ENCODE results near the gene MAGI1. TPM values are rescaled to one million over a fixed set of nuclear protein-coding genes. Genes with fewer than 3 reads are reported as not detected.

The MAGI1 gene
- total RNA-seq, 1 experiment from 2014 or later = 38.6 TPM

DNA sequence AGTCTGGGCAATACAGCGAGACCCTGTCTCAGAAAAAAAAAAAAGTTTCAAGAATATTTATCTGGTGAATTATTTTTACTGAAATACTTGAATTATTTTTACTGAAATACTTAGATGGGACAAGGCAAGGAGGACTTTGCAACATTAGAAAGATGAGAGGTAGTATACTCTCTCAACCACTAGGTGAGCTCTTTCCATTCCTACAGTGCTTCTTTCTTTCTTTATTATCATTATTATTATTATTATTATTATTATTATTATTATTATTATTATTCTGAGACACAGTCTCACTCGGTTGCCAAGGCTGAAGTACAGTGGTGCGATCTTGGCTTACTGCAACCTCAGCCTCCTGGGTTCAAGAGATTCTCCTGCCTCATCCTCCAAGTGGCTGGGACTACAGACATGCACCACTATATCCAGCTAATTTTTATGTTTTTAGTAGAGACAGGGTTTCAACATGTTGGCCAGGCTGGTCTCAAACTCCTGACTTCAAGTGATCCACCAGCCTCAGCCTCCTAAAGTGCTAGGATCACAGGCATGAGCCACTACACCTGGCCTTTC, 468.8 kb downstream of the MAGI1 start:
- Histone ChIP-seq H3K4me3 (replicated peaks in 1 of 2; ENCODE audit: low read depth in 1 of 2, low read length in 2 of 2) (no peak overlapping the region), H3K27ac (ENCODE audit: low read depth, low read length) (no peak overlapping the region), H3K9me2 (ENCODE audit: insufficient read depth) (no peaks in the 10 kb centered on the region), H3K9me3 (ENCODE audit: control insufficient read depth in 1 of 2, insufficient read depth in 1 of 2, low read depth in 1 of 2, low read length in 2 of 2) (no peaks in the 10 kb centered on the region), H2AFZ (ENCODE audit: low read depth, low read length, poor library complexity, severe bottlenecking) (no peak overlapping the region), H3K9ac (ENCODE audit: low read length) (no peak overlapping the region), H3K27me3 (ENCODE audit: insufficient read depth, low read length) (no peaks in the 10 kb centered on the region), H3K4me2 (ENCODE audit: low read length) (no peak overlapping the region), H3K4me1 (ENCODE audit: control insufficient read depth in 1 of 2, insufficient read depth in 2 of 2, low read length in 2 of 2) (peaks cover 0 to 7% of the 10 kb centered on the region in 2 experiments; a peak in 2 of 4 replicates), H3K79me2 (ENCODE audit: insufficient read depth, low read length) (no peaks in the 10 kb centered on the region), H4K20me1 (ENCODE audit: insufficient read depth) (no peaks in the 10 kb centered on the region), H3K36me3 (ENCODE audit: control insufficient read depth in 1 of 2, insufficient read depth in 2 of 2, low read length in 2 of 2) (no peaks in the 10 kb centered on the region)
- CTCF ChIA-PET = interaction anchor here (0.7 to 1.5 kb wide), 7 partner anchors 9 to 134 kb away, joined by 3 to 5 read pairs (median 3); no protein-coding TSS in a partner anchor
- TF ChIP-seq TCF7L2 (IDR thresholded peaks at IDR 0.05; ENCODE audit: borderline replicate concordance, extremely low read depth, insufficient read depth, insufficient read length) = no peak
- TF ChIP-seq, protein P1, sequence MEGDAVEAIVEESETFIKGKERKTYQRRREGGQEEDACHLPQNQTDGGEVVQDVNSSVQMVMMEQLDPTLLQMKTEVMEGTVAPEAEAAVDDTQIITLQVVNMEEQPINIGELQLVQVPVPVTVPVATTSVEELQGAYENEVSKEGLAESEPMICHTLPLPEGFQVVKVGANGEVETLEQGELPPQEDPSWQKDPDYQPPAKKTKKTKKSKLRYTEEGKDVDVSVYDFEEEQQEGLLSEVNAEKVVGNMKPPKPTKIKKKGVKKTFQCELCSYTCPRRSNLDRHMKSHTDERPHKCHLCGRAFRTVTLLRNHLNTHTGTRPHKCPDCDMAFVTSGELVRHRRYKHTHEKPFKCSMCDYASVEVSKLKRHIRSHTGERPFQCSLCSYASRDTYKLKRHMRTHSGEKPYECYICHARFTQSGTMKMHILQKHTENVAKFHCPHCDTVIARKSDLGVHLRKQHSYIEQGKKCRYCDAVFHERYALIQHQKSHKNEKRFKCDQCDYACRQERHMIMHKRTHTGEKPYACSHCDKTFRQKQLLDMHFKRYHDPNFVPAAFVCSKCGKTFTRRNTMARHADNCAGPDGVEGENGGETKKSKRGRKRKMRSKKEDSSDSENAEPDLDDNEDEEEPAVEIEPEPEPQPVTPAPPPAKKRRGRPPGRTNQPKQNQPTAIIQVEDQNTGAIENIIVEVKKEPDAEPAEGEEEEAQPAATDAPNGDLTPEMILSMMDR (IDR thresholded peaks at IDR 0.05 in 2 of 3, conservative IDR thresholded peaks at IDR 0.05 in 1 of 3; ENCODE audit: borderline replicate concordance in 1 of 3, insufficient read depth in 1 of 3, low read depth in 2 of 3, low read length in 2 of 3) = peak in 1 of 3 experiments; percentile 26; a peak in 3 of 6 replicates
- no TSS peak for BruUV-seq (replicated peaks)
- POLR2A ChIA-PET = no interaction called here
- intact Hi-C loops (cut with micrococcal nuclease) = no loop called here
- DNase-seq (ENCODE audit: low read depth, low spot score) (no peak), ATAC-seq (peak; percentile 49; the same call in 1 of the 2 replicates)
- RAD21 ChIA-PET (ENCODE audit: low non-redundant PET in 1 of 2, low total read pairs in 2 of 2, uncharacterized antibody in 2 of 2, unreplicated experiment in 2 of 2) = no interaction called here

DNA sequence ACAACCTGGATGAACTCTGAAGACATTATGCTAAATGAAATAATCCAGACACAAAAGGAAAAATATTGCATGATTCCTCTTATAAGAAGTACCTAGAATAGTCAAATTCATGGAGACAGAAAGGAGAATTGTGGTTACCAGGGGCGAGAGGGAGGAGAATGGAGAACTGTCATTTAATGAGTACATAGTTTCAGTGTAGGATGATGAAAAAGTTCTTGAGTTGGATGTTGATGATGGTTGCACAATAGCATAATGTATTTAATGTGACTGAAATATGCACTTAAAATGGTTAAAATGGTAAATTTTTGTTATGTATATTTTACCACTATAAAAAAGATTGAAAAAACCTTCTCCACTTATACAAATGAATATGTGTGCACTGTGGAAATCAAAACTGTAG, 469.6 kb downstream of the MAGI1 start:
- H4K20me1 ChIP-seq (ENCODE audit: insufficient read depth) = no peaks in the 10 kb centered on the region
- no peak overlapping the region for H3K4me2 ChIP-seq (ENCODE audit: low read length)
- no peak overlapping the region for H2AFZ ChIP-seq (ENCODE audit: low read depth, low read length, poor library complexity, severe bottlenecking)
- intact Hi-C loops (cut with micrococcal nuclease) = no loop called here
- H3K9me2 ChIP-seq (ENCODE audit: insufficient read depth) = no peaks in the 10 kb centered on the region
- ChIA-PET POLR2A (no interaction called here), RAD21 (ENCODE audit: low non-redundant PET in 1 of 2, low total read pairs in 2 of 2, uncharacterized antibody in 2 of 2, unreplicated experiment in 2 of 2) (no interaction called here), CTCF (no interaction called here)
- no peak overlapping the region for H3K9ac ChIP-seq (ENCODE audit: low read length)
- no peaks in the 10 kb centered on the region for H3K9me3 ChIP-seq (ENCODE audit: control insufficient read depth in 1 of 2, insufficient read depth in 1 of 2, low read depth in 1 of 2, low read length in 2 of 2)
- peaks cover 0 to 7% of the 10 kb centered on the region in 2 experiments; a peak in 1 of 4 replicates for H3K4me1 ChIP-seq (ENCODE audit: control insufficient read depth in 1 of 2, insufficient read depth in 2 of 2, low read length in 2 of 2)
- TF ChIP-seq YY1 (IDR thresholded peaks at IDR 0.05; ENCODE audit: extremely low read depth, insufficient replicate concordance, low read depth, low read length) (no peak), RAD21 (IDR thresholded peaks at IDR 0.05; ENCODE audit: low read depth) (no peak), EZH2 (IDR thresholded peaks at IDR 0.05) (no peak), EGR1 (IDR thresholded peaks at IDR 0.05; ENCODE audit: low read depth) (no peak), POLR2AphosphoS5 (IDR thresholded peaks at IDR 0.05; ENCODE audit: low read depth, low read length) (no peak), POLR2A (IDR thresholded peaks at IDR 0.05; ENCODE audit: borderline replicate concordance, extremely low read depth, insufficient read depth, insufficient read length) (no peak), TCF7L2 (IDR thresholded peaks at IDR 0.05; ENCODE audit: borderline replicate concordance, extremely low read depth, insufficient read depth, insufficient read length) (no peak), ZFX (IDR thresholded peaks at IDR 0.05) (no peak), CEBPB (IDR thresholded peaks at IDR 0.05; ENCODE audit: low read depth) (no peak), SRF (IDR thresholded peaks at IDR 0.05; ENCODE audit: low read depth) (no peak)
- TF ChIP-seq, protein P2, sequence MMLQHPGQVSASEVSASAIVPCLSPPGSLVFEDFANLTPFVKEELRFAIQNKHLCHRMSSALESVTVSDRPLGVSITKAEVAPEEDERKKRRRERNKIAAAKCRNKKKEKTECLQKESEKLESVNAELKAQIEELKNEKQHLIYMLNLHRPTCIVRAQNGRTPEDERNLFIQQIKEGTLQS (IDR thresholded peaks at IDR 0.05) = no peak
- TF ChIP-seq, protein P3, sequence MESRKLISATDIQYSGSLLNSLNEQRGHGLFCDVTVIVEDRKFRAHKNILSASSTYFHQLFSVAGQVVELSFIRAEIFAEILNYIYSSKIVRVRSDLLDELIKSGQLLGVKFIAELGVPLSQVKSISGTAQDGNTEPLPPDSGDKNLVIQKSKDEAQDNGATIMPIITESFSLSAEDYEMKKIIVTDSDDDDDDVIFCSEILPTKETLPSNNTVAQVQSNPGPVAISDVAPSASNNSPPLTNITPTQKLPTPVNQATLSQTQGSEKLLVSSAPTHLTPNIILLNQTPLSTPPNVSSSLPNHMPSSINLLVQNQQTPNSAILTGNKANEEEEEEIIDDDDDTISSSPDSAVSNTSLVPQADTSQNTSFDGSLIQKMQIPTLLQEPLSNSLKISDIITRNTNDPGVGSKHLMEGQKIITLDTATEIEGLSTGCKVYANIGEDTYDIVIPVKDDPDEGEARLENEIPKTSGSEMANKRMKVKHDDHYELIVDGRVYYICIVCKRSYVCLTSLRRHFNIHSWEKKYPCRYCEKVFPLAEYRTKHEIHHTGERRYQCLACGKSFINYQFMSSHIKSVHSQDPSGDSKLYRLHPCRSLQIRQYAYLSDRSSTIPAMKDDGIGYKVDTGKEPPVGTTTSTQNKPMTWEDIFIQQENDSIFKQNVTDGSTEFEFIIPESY (IDR thresholded peaks at IDR 0.05; ENCODE audit: extremely low read depth, insufficient replicate concordance, low read length) = no peak
- H3K36me3 ChIP-seq (ENCODE audit: control insufficient read depth in 1 of 2, insufficient read depth in 2 of 2, low read length in 2 of 2) = no peaks in the 10 kb centered on the region
- BruUV-seq (replicated peaks) = no TSS peak
- DNase-seq (ENCODE audit: low read depth, low spot score) = no peak
- no peak for ATAC-seq
- no peak overlapping the region for H3K4me3 ChIP-seq (replicated peaks in 1 of 2; ENCODE audit: low read depth in 1 of 2, low read length in 2 of 2)
- H3K79me2 ChIP-seq (ENCODE audit: insufficient read depth, low read length) = no peaks in the 10 kb centered on the region
- no peaks in the 10 kb centered on the region for H3K27me3 ChIP-seq (ENCODE audit: insufficient read depth, low read length)
- H3K27ac ChIP-seq (ENCODE audit: low read depth, low read length) = no peak overlapping the region
